ENCODE results near the gene DERA.

DNA sequence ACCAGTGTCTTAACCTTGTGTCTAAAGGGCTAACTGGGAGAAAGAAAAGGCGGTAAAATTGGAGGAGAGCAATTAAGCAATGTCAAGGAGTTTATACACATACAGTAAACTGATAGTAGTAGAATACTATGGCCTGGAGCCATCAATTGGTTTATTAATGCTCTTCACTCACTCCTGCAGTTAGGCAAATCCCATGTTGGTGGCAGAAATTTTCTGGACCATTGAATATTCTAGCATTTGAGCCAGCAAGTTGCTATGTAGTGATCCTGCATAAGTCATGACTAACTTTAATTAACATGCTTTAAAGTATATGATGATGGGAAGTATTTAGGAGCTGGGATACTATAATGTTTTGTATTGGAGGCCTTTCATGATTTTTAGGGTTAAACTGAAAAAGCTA lies 14.3 kb upstream of the DERA start:
- TF ChIP-seq CTCF (IDR thresholded peaks at IDR 0.05; ENCODE audit: low read length) (no peak), EZH2 (IDR thresholded peaks at IDR 0.05; ENCODE audit: borderline replicate concordance, low read length) (no peak)

Data from OCI-LY1 (cell line).